Fibroblast of villous mesenchyme (primary cell): Measurements from ENCODE around the gene NBAS. TPM values are rescaled to one million over a fixed set of nuclear protein-coding genes. Genes with fewer than 3 reads are reported as not detected.

Experiments used
- DNase-seq: peaks from one replicate; pipeline ENCODE4 v3.0.0-alpha.2; 2010; ENCODE audit warnings: low read depth
- H3K4me3 ChIP-seq: 2 replicates; pipeline ENCODE4 v1.5.1; 2011; ENCODE audit warnings: low read depth, mild to moderate bottlenecking, low read length
- total RNA-seq: library from RNA; depleted of rRNA; stranded (reverse); fragments of >200 nt; gene quantifications from 2 replicates; pipeline ENCODE4 v1.2.3, GENCODE V29; 2012
- TF ChIP-seq, protein P1 (sequence below): IDR thresholded peaks from 2 replicates; pipeline ENCODE4 v1.5.1; 2012; ENCODE audit warnings: low read depth, mild to moderate bottlenecking, low read length; ENCODE audit not compliant: insufficient read depth

NBAS gene
- total RNA-seq, 1 donor = 109 TPM

DNA sequence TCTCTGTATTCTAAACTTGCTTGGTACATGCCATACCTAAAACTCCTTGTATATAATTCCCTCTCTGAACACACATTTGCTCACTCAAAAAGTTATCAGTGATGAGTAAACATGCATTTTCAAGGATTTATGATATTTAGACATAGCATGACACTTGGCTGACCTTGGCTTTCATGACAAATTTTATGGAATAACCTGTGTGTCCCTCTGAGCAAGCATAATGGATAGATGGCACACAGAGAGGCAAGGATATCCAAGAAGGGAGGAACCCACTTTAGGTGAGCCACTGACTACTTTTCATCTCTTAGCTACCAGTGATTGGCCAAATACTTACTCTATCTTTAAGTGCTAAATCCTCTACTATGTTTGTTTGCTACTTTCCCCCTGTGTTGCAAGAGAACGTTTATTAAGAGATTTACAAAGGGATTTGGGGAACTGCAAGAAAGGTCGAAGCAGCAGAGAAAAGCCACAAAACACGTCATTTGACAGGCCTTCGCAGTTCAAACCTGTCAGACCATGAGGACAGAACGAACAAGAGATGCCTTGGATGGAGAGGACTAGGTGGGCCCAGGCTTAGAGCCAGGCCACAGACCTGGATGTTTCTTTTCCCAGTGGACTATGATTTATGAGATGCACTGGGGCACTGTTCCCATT lies 379.9 kb downstream of the NBAS start:
- H3K4me3 ChIP-seq = no peak overlapping the region
- TF ChIP-seq, protein P1, sequence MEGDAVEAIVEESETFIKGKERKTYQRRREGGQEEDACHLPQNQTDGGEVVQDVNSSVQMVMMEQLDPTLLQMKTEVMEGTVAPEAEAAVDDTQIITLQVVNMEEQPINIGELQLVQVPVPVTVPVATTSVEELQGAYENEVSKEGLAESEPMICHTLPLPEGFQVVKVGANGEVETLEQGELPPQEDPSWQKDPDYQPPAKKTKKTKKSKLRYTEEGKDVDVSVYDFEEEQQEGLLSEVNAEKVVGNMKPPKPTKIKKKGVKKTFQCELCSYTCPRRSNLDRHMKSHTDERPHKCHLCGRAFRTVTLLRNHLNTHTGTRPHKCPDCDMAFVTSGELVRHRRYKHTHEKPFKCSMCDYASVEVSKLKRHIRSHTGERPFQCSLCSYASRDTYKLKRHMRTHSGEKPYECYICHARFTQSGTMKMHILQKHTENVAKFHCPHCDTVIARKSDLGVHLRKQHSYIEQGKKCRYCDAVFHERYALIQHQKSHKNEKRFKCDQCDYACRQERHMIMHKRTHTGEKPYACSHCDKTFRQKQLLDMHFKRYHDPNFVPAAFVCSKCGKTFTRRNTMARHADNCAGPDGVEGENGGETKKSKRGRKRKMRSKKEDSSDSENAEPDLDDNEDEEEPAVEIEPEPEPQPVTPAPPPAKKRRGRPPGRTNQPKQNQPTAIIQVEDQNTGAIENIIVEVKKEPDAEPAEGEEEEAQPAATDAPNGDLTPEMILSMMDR = no peak
- DNase-seq = peak; percentile 93

DNA sequence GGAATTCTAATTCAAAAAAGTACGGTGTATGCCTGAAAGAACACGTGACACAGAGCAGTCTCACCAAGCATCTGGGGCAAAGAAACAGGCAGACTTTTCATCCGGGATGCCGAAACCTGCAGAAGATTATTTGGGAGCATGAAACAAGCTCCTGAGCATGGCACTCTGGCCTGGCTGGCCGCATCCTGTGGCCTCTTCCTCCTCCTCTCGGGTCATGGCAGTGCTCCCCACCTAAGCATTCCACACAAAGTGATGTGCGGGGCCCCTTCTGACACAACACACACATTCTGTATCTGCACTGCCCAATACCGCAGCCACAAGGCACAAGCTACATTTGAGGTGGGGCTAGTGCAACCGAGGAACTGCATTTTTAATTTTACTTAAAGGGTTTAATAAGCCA lies 380.8 kb downstream of the NBAS start:
- TF ChIP-seq, protein P1 = no peak
- no peak for DNase-seq
- H3K4me3 ChIP-seq = no peak overlapping the region

DNA sequence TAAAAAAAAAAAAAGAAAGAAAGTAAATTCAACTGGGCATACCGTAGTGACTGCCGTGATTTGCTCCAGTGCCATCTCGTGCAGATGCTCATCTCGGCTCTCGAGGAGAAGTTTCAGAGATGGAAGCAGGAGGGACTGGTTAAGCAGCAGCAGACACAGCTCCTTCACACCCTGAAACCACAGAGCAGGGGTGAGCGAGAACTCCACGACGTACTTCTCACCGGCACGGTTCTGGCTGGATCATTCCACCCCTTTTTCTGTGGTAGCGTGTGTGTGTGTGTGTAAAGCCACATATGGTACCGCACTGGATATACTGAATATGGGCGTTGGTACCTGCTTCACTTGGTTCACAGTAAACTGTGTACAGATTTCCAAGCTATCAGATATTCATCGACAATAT lies 382.2 kb downstream of the NBAS start:
- no peak for DNase-seq
- TF ChIP-seq, protein P1 = no peak
- no peak overlapping the region for H3K4me3 ChIP-seq

DNA sequence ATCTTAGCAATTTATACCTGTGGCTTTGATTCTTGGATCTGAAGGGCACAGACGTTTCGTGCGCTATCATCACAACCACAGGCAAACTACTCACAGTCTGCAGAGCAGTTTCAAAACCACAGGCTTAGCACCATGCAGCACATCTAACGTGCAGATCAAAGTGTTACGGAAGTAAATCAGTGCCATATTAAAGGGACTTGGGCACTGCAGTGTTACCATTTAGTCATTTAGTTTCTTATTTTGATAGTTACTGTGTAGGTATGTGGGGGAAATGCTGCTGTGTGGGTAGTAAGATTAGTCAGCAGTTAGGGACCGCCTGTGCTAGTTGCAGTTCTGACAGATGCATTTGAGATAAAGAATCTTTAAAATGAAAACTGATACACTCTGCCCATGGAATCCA lies 384.0 kb downstream of the NBAS start:
- DNase-seq = no peak
- TF ChIP-seq, protein P1 = no peak
- H3K4me3 ChIP-seq = no peak overlapping the region

DNA sequence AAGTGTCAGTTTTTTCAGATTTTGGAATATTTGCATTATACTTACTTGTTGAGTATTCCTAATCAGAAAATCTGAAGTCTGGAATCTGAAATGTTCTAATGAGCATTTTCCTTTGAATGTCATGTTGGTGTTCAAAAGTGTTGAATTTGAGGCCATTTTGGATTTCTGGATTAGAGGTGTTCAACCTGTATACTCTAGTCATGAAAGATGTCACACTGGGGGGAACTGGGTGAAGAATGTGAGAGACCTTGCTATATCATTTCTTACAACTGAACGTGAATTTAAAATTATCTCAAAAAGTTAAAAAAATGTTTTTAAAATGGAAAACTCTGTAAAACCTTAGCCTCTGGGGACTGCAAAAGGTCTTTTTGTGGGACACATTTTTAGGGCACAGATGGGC lies 384.5 kb downstream of the NBAS start:
- no peak for DNase-seq
- H3K4me3 ChIP-seq = no peak overlapping the region
- TF ChIP-seq, protein P1 = no peak

DNA sequence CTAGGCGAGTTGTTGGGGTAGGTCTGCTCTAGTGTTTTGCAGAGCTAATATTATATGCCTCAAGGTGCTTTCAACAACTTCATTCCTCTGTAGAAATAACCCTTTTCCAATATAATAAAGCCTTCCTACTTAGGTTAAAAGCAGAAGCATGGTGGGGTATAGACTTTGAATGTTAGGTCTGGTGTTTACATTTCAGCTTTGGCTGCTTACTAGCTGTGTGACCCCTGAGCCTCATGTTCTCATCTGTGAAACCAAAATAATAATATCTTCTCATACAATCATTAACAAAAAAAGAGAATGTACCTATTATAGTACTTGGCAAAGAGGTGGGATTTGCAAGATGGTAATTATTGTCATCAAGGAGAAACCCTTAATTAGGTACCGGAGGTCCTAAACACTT lies 386.6 kb downstream of the NBAS start:
- no peak overlapping the region for H3K4me3 ChIP-seq
- DNase-seq = no peak
- TF ChIP-seq, protein P1 = no peak

DNA sequence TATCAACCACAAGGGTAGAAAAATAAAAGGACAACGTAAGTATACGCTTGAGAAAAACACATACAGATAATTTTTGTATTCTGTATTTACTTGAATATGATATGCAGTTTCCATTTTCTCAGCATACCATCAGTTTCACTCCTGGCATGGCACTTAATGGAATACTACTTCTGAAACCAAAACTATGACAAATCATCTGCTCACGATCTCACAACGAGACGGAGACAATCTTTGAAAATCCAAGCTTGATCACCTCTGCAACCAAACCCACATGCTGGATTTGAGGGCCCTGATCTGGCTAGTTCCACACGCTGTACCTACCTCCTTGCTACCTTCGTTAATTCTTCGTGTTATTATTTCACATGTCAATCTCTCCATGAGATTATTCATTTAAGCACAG lies 387.6 kb downstream of the NBAS start:
- TF ChIP-seq, protein P1 = no peak
- DNase-seq = no peak
- H3K4me3 ChIP-seq = no peak overlapping the region
